Muscle of arm (tissue), 12 donors: ENCODE measurements around the gene ANO4. TPM values are rescaled to one million over a fixed set of nuclear protein-coding genes. Genes with fewer than 3 reads are reported as not detected.
"Not testable (repeated sequence)": the region's sequence is repeated elsewhere in the genome, so short reads cannot be mapped to it uniquely, and the experiment has no call there.

Experiments used
- DNase-seq: peaks from one replicate; pipeline ENCODE4 v3.0.0-alpha.2; 2013
- polyA plus RNA-seq, 12 donors: library from polyadenylated mRNA; unstranded; fragments of 120-200 nt; gene quantifications; one replicate each; pipeline ENCODE4 v1.2.1, GENCODE V29; 2013; ENCODE audit not compliant: insufficient read length in 12 of 12

ANO4 gene
- polyA plus RNA-seq, 12 donors, result 0.60 to 2.3 (median 1.3) TPM; not detected in 2

- DNase-seq, result no peak
Observed at GRCh38 chr12:101087920-101088319, 293.3 kb downstream of the ANO4 start.

- DNase-seq, result no peak
Observed at GRCh38 chr12:101089271-101089670, 294.7 kb downstream of the ANO4 start.

GRCh38 chr12:101090222-101090621 is 295.6 kb downstream of the ANO4 start:
- DNase-seq, result not testable (repeated sequence)

GRCh38 chr12:101097829-101098580 is 303.4 kb downstream of the ANO4 start:
- no peak for DNase-seq

GRCh38 chr12:101107032-101107763 is 312.6 kb downstream of the ANO4 start:
- no peak for DNase-seq

GRCh38 chr12:101108130-101108529 is 313.6 kb downstream of the ANO4 start:
- no peak for DNase-seq

- DNase-seq, result no peak
Observed at GRCh38 chr12:101110866-101111265, 316.3 kb downstream of the ANO4 start.

GRCh38 chr12:101111441-101111840 is 316.9 kb downstream of the ANO4 start:
- no peak for DNase-seq

- no peak for DNase-seq
Observed at GRCh38 chr12:101115326-101115725, 320.8 kb downstream of the ANO4 start.

- no peak for DNase-seq
Observed at GRCh38 chr12:101116911-101117310, 322.3 kb downstream of the ANO4 start.

- no peak for DNase-seq
Observed at GRCh38 chr12:101117842-101118241, 323.3 kb downstream of the ANO4 start.

GRCh38 chr12:101127521-101128219 is 333.1 kb downstream of the ANO4 start:
- DNase-seq, result no peak

GRCh38 chr12:101145777-101146431 is 351.3 kb downstream of the ANO4 start:
- not testable (repeated sequence) for DNase-seq

- no peak for DNase-seq
Observed at GRCh38 chr12:101165319-101165718, 370.7 kb downstream of the ANO4 start.

GRCh38 chr12:101166866-101167265 is 372.3 kb downstream of the ANO4 start:
- DNase-seq, result no peak

- no peak for DNase-seq
Observed at GRCh38 chr12:101168001-101168400, 373.4 kb downstream of the ANO4 start.

- DNase-seq, result no peak
Observed at GRCh38 chr12:101172316-101172715, 377.7 kb downstream of the ANO4 start.

GRCh38 chr12:101173197-101173749 is 378.7 kb downstream of the ANO4 start:
- DNase-seq, result no peak

GRCh38 chr12:101174541-101174940 is 380.0 kb downstream of the ANO4 start:
- DNase-seq, result no peak
